GM18951 (cell line): ENCODE measurements around the gene CYBA.

Experiments used
- POLR2A ChIP-seq: IDR thresholded peaks from 4 replicates; pipeline ENCODE4 v1.6.1; 2011; ENCODE audit warnings: mild to moderate bottlenecking; ENCODE audit not compliant: insufficient read length, insufficient read depth; ENCODE audit errors: extremely low read depth
- in situ Hi-C: fragments of 300-500 bp; cut with MboI; formaldehyde crosslinking; loops from one replicate; pipeline ENCODE4 v1.12.0; 2022; ENCODE audit warnings: low sequenced_read_pairs, mixed read lengths, inconsistent platforms; ENCODE audit not compliant: unreplicated experiment

The CYBA gene

GRCh38 chr16:88640498-88641247 is 10.2 kb downstream of the CYBA start:
- no peak for TF ChIP-seq POLR2A
- in situ Hi-C loops, result no loop called here

GRCh38 chr16:88640039-88640495 is 10.8 kb downstream of the CYBA start:
- in situ Hi-C loops, result no loop called here
- no peak for TF ChIP-seq POLR2A

GRCh38 chr16:88639231-88640038 is 11.4 kb downstream of the CYBA start:
- TF ChIP-seq POLR2A, result no peak
- in situ Hi-C loops, result no loop called here

GRCh38 chr16:88638323-88639230 is 12.3 kb downstream of the CYBA start, which contains the start of gene IL17C:
TSS of gene IL17C (plus strand) at chr16:88638572. CDS start at chr16:88638642, 70 bp downstream.
- TF ChIP-seq POLR2A, result no peak
- in situ Hi-C loops, result no loop called here

GRCh38 chr16:88636488-88637265 is 14.2 kb downstream of the CYBA start:
- no peak for TF ChIP-seq POLR2A
- in situ Hi-C loops, result no loop called here

GRCh38 chr16:88635671-88636319 is 15.1 kb downstream of the CYBA start:
- TF ChIP-seq POLR2A, result no peak
- in situ Hi-C loops, result no loop called here

- in situ Hi-C loops, result no loop called here
- no peak for TF ChIP-seq POLR2A
Measured at GRCh38 chr16:88634994-88635670, 15.7 kb downstream of the CYBA start.

GRCh38 chr16:88634141-88634993 is 16.5 kb downstream of the CYBA start:
- TF ChIP-seq POLR2A, result peak; percentile 53
- in situ Hi-C loops, result no loop called here

- TF ChIP-seq POLR2A, result no peak
- in situ Hi-C loops, result no loop called here
Measured at GRCh38 chr16:88633684-88634140, 17.1 kb downstream of the CYBA start.

GRCh38 chr16:88632587-88632930 is 18.3 kb downstream of the CYBA start:
- no peak for TF ChIP-seq POLR2A
- in situ Hi-C loops, result no loop called here
